Suprapubic skin (tissue), 4 donors: ENCODE data around the gene NUDT3.

Experiments
- CTCF ChIP-seq, 2 donors: fragments of 200-600 bp in 1 of 2; fragments of 450-650 bp in 1 of 2; sonication (generic) in 1 of 2; IDR thresholded peaks; one replicate each; pipeline ENCODE4 v1.5.1; 2016 to 2019; ENCODE audit warnings: antibody characterized with exemption in 2 of 2, mild to moderate bottlenecking in 1 of 2, moderate library complexity in 1 of 2
- POLR2A ChIP-seq, 2 donors: fragments of 450-650 bp; IDR thresholded peaks; one replicate each; pipeline ENCODE4 v1.6.1; 2017; ENCODE audit warnings: antibody characterized with exemption in 2 of 2, mild to moderate bottlenecking in 2 of 2, moderate library complexity in 2 of 2
- POLR2AphosphoS5 ChIP-seq, 3 donors: sonication (generic); formaldehyde crosslinking; IDR thresholded peaks; one replicate each; pipeline ENCODE4 v1.6.1; 2017; ENCODE audit warnings: antibody characterized with exemption in 3 of 3

- TF ChIP-seq POLR2A (IDR thresholded peaks at IDR 0.05), result no peak
- TF ChIP-seq CTCF (IDR thresholded peaks at IDR 0.05), result no peak
- TF ChIP-seq POLR2AphosphoS5 (IDR thresholded peaks at IDR 0.05), result no peak
These were observed 4.0 kb upstream of the NUDT3 start for GRCh38 chr6:34396518-34396917.
